ENCODE results near the gene ANO4. TPM values are rescaled to one million over a fixed set of nuclear protein-coding genes. Genes with fewer than 3 reads are reported as not detected.

ANO4 gene
- total RNA-seq, 3 donors from 2014 or later = 0.33 to 1.0 (median 0.80) TPM

DNA sequence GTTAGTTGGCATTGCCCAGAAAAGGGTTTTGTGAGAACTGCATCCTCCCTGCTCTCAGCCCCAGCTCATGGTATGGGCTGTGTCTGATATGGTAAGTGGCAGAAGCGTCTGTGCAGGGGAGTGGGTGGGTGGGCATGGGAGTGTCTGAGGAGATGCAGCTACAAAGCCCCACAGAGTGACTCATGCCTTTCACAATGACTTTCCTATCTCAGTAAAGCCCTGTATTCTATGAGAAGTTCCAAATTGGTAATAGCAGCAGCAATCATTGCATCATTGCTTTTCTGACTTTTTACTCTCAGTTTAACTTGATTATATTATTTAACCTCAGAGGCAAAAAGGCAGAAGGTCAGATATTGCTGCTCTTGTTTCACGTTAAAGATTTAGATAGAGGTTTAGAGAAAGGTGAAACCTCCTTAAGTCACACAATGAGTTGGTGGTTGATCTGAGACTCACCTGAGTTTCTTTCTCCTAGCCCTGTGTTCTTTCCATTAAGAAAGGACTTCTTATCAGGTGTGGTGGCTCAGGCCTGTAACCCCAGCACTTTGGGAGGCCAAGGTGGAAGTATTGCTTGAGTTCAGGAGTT, 243.8 kb downstream of the ANO4 start:
- H3K27me3 ChIP-seq = no peaks in the 10 kb centered on the region
- intact Hi-C loops (cut with DNase I; ENCODE audit: low total_unique reads) = no loop called here
- TF ChIP-seq CTCF (IDR thresholded peaks at IDR 0.05) (no peak), POLR2A (IDR thresholded peaks at IDR 0.05) (no peak), POLR2AphosphoS5 (IDR thresholded peaks at IDR 0.05) (no peak)

GRCh38 chr12:101039848-101040531, 245.4 kb downstream of the ANO4 start:
- Histone ChIP-seq H3K27me3 (no peaks in the 10 kb centered on the region), H3K36me3 (no peaks in the 10 kb centered on the region), H3K4me1 (peaks cover 0 to 4% of the 10 kb centered on the region in 2 donors), H3K4me3 (no peak overlapping the region), H3K27ac (no peak overlapping the region), H3K9me3 (no peaks in the 10 kb centered on the region)
- TF ChIP-seq CTCF (IDR thresholded peaks at IDR 0.05) (no peak), POLR2AphosphoS5 (IDR thresholded peaks at IDR 0.05) (no peak), POLR2A (IDR thresholded peaks at IDR 0.05) (no peak)
- no peak for DNase-seq (ENCODE audit: low spot score in 2 of 2)
- intact Hi-C loops (cut with DNase I; ENCODE audit: low total_unique reads) = no loop called here

More for the DNA sequence above, 243.8 kb downstream of the ANO4 start:
- Histone ChIP-seq H3K27ac (no peak overlapping the region), H3K4me3 (no peak overlapping the region), H3K36me3 (no peaks in the 10 kb centered on the region), H3K9me3 (no peaks in the 10 kb centered on the region), H3K4me1 (no peaks in the 10 kb centered on the region)
- no peak for DNase-seq (ENCODE audit: low spot score in 2 of 2)

GRCh38 chr12:101040936-101041335, 246.4 kb downstream of the ANO4 start:
- H3K4me1 ChIP-seq = peaks cover 0 to 4% of the 10 kb centered on the region in 2 donors
- intact Hi-C loops (cut with DNase I; ENCODE audit: low total_unique reads) = no loop called here
- TF ChIP-seq CTCF (IDR thresholded peaks at IDR 0.05) (no peak), POLR2A (IDR thresholded peaks at IDR 0.05) (no peak), POLR2AphosphoS5 (IDR thresholded peaks at IDR 0.05) (no peak)
- H3K27ac ChIP-seq = no peak overlapping the region
- H3K9me3 ChIP-seq = no peaks in the 10 kb centered on the region
- no peaks in the 10 kb centered on the region for H3K36me3 ChIP-seq
- no peak overlapping the region for H3K4me3 ChIP-seq
- H3K27me3 ChIP-seq = no peaks in the 10 kb centered on the region
- no peak for DNase-seq (ENCODE audit: low spot score in 2 of 2)

- Histone ChIP-seq H3K27ac (no peak overlapping the region), H3K9me3 (no peaks in the 10 kb centered on the region), H3K4me1 (peaks cover 0 to 4% of the 10 kb centered on the region in 2 donors), H3K36me3 (no peaks in the 10 kb centered on the region), H3K4me3 (no peak overlapping the region), H3K27me3 (no peaks in the 10 kb centered on the region)
- TF ChIP-seq POLR2AphosphoS5 (IDR thresholded peaks at IDR 0.05) (no peak), CTCF (IDR thresholded peaks at IDR 0.05) (no peak), POLR2A (IDR thresholded peaks at IDR 0.05) (no peak)
- DNase-seq (ENCODE audit: low spot score in 2 of 2) = no peak
- intact Hi-C loops (cut with DNase I; ENCODE audit: low total_unique reads) = no loop called here
Observed at GRCh38 chr12:101042211-101042610, 247.6 kb downstream of the ANO4 start.

DNA sequence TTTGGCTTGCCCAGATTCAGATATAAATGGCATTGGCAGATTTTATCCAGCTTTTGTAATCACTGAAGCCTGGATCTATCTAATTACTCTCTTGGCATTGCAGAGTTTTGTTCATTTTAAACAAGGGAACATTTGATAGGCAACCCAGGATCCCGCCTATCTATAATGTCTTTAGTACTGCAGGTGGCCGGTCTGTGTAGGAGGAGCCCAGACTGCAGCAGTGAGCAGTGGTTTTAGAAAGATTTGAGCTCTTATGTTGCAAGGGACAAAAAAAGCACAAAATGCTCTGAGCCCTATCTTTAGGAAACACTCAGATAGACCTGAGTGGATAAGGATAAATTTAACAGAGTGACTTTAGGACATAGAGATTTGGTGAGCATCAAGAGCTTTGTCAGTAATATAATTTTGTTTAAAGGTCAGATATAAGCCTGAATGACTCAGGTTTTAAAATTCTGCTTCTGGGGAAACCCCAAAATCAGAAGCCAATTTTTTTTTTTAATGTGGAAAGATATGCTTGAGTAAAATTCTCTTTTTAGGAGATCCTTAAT, 250.0 kb downstream of the ANO4 start:
- DNase-seq (ENCODE audit: low spot score in 2 of 2) = no peak
- Histone ChIP-seq H3K27ac (no peak overlapping the region), H3K27me3 (no peaks in the 10 kb centered on the region), H3K4me3 (no peak overlapping the region), H3K4me1 (peaks cover 0 to 4% of the 10 kb centered on the region in 2 donors), H3K9me3 (no peaks in the 10 kb centered on the region), H3K36me3 (no peaks in the 10 kb centered on the region)
- TF ChIP-seq POLR2A (IDR thresholded peaks at IDR 0.05) (no peak), POLR2AphosphoS5 (IDR thresholded peaks at IDR 0.05) (no peak), CTCF (IDR thresholded peaks at IDR 0.05) (no peak)
- intact Hi-C loops (cut with DNase I; ENCODE audit: low total_unique reads) = no loop called here
